WTC11 (cell line): ENCODE data around the gene CAMKMT. TPM values are rescaled to one million over a fixed set of nuclear protein-coding genes. Genes with fewer than 3 reads are reported as not detected.

ENCODE experiments used
- ATAC-seq: fragments of 200-7000 bp; cut with Tn5 transposase; 2 replicates; pipeline ENCODE4 v1.10.0; 2021; ENCODE audit warnings: mild to moderate bottlenecking, moderate library complexity
- CTCF ChIA-PET: fragments of 300-600 bp; sonication (Branson Sonifier 250); formaldehyde crosslinking; loops from one replicate; lab custom pipeline; 2021; ENCODE audit warnings: antibody characterized with exemption; lab: Charles Lee
- POLR2A ChIA-PET: fragments of 350-600 bp; sonication (Branson Sonifier 250); formaldehyde crosslinking; loops from one replicate; lab custom pipeline; 2021; ENCODE audit warnings: antibody characterized with exemption; lab: Charles Lee
- DNase-seq: peaks from one replicate; pipeline ENCODE4 v3.0.0; 2021; ENCODE audit warnings: low spot score
- H3K27ac Mint-ChIP-seq: 2 replicates; pipeline ENCODE4 v1.8.0; 2021; ENCODE audit warnings: mixed read lengths
- H3K27me3 Mint-ChIP-seq: 2 replicates; pipeline ENCODE4 v1.8.0; 2021; ENCODE audit warnings: low read depth, mild to moderate bottlenecking, moderate library complexity, mixed read lengths
- H3K36me3 Mint-ChIP-seq: 2 replicates; pipeline ENCODE4 v1.8.0; 2021; ENCODE audit warnings: mixed read lengths
- H3K4me1 Mint-ChIP-seq: 2 replicates; pipeline ENCODE4 v1.8.0; 2022; ENCODE audit warnings: mixed read lengths
- H3K4me3 Mint-ChIP-seq: 2 replicates; pipeline ENCODE4 v1.8.0; 2021; ENCODE audit warnings: mild to moderate bottlenecking, moderate library complexity, mixed read lengths
- H3K9me3 Mint-ChIP-seq: 2 replicates; pipeline ENCODE4 v1.8.0; 2021; ENCODE audit warnings: mixed read lengths
- CBFB ChIP-seq: sonication (generic); formaldehyde crosslinking; IDR thresholded peaks from 2 replicates; pipeline ENCODE4 v1.8.1; 2022; ENCODE audit warnings: mild to moderate bottlenecking, low read depth, missing genetic modification reagents
- ETV6 ChIP-seq: sonication (generic); formaldehyde crosslinking; IDR thresholded peaks from 2 replicates; pipeline ENCODE4 v1.8.1; 2022; ENCODE audit warnings: mild to moderate bottlenecking, missing genetic modification reagents
- FOXK1 ChIP-seq: sonication (generic); formaldehyde crosslinking; IDR thresholded peaks from 2 replicates; pipeline ENCODE4 v1.8.0; 2022; ENCODE audit warnings: mild to moderate bottlenecking, moderate library complexity, missing genetic modification reagents
- FOXP4 ChIP-seq: sonication (generic); formaldehyde crosslinking; IDR thresholded peaks from 2 replicates; pipeline ENCODE4 v1.8.0; 2022; ENCODE audit warnings: mild to moderate bottlenecking, missing genetic modification reagents
- HMGXB4 ChIP-seq: sonication (generic); formaldehyde crosslinking; IDR thresholded peaks from 2 replicates; pipeline ENCODE4 v1.8.1; 2023; ENCODE audit warnings: mild to moderate bottlenecking, moderate library complexity, missing genetic modification reagents
- JUN ChIP-seq: sonication (generic); formaldehyde crosslinking; IDR thresholded peaks from 2 replicates; pipeline ENCODE4 v1.8.0; 2023; ENCODE audit warnings: mild to moderate bottlenecking, missing genetic modification reagents
- MAX ChIP-seq: sonication (generic); formaldehyde crosslinking; IDR thresholded peaks from 2 replicates; pipeline ENCODE4 v1.8.0; 2022; ENCODE audit warnings: mild to moderate bottlenecking, missing genetic modification reagents
- MYBL2 ChIP-seq: sonication (generic); formaldehyde crosslinking; IDR thresholded peaks from 2 replicates; pipeline ENCODE4 v1.8.1; 2023; ENCODE audit warnings: mild to moderate bottlenecking, moderate library complexity, missing genetic modification reagents
- NR2C2 ChIP-seq: sonication (generic); formaldehyde crosslinking; IDR thresholded peaks from 2 replicates; pipeline ENCODE4 v1.8.0; 2022; ENCODE audit warnings: mild to moderate bottlenecking, missing genetic modification reagents
- NR3C1 ChIP-seq: sonication (generic); formaldehyde crosslinking; conservative IDR thresholded peaks from 2 replicates; pipeline ENCODE4 v1.8.1; 2023; ENCODE audit warnings: low read depth, mild to moderate bottlenecking, missing genetic modification reagents
- SOX15 ChIP-seq: fragments of 250-450 bp; sonication (Bioruptor Pico); IDR thresholded peaks from 2 replicates; pipeline ENCODE4 v1.9.0; 2021; ENCODE audit warnings: mild to moderate bottlenecking
- TEAD1 ChIP-seq: sonication (generic); formaldehyde crosslinking; IDR thresholded peaks from 2 replicates; pipeline ENCODE4 v1.8.0; 2022; ENCODE audit warnings: mild to moderate bottlenecking, missing genetic modification reagents
- TEAD4 ChIP-seq: sonication (generic); formaldehyde crosslinking; IDR thresholded peaks from 2 replicates; pipeline ENCODE4 v1.8.0; 2022; ENCODE audit warnings: mild to moderate bottlenecking, missing genetic modification reagents
- ZBTB43 ChIP-seq: sonication (generic); formaldehyde crosslinking; IDR thresholded peaks from 2 replicates; pipeline ENCODE4 v1.8.1; 2023; ENCODE audit warnings: mild to moderate bottlenecking, missing genetic modification reagents
- ZMAT4 ChIP-seq: fragments of 250-450 bp; sonication (Bioruptor Pico); IDR thresholded peaks from 2 replicates; pipeline ENCODE4 v1.9.0; 2021; ENCODE audit warnings: mild to moderate bottlenecking
- ZNF138 ChIP-seq: sonication (generic); formaldehyde crosslinking; conservative IDR thresholded peaks from 2 replicates; pipeline ENCODE4 v1.8.1; 2022; ENCODE audit warnings: mild to moderate bottlenecking, moderate library complexity, missing genetic modification reagents
- ZNF263 ChIP-seq: sonication (generic); formaldehyde crosslinking; IDR thresholded peaks from 2 replicates; pipeline ENCODE4 v1.8.1; 2022; ENCODE audit warnings: low read depth, mild to moderate bottlenecking, moderate library complexity, missing genetic modification reagents
- ZNF317 ChIP-seq: sonication (generic); formaldehyde crosslinking; IDR thresholded peaks from 2 replicates; pipeline ENCODE4 v1.8.1; 2023; ENCODE audit warnings: low read depth, mild to moderate bottlenecking, moderate library complexity, missing genetic modification reagents, borderline replicate concordance
- ZNF423 ChIP-seq: fragments of 250-450 bp; sonication (Bioruptor Pico); IDR thresholded peaks from 2 replicates; pipeline ENCODE4 v2.1.2; 2022; ENCODE audit warnings: mild to moderate bottlenecking, moderate library complexity
- ZNF425 ChIP-seq: fragments of 250-450 bp; sonication (Bioruptor Pico); conservative IDR thresholded peaks from 2 replicates; pipeline ENCODE4 v1.9.0; 2021; ENCODE audit warnings: mild to moderate bottlenecking
- total RNA-seq: library from RNA; stranded (reverse); gene quantifications from 3 replicates; pipeline ENCODE4 v1.2.3, GENCODE V29; 2021

CAMKMT gene
- total RNA-seq, 1 experiment from 2014 or later: 20.6 TPM

GRCh38 chr2:44778671-44779476, 417.1 kb downstream of the CAMKMT start:
- peaks cover 22% of the 10 kb centered on the region for H3K27me3 Mint-ChIP-seq
- H3K36me3 Mint-ChIP-seq: peaks cover 22% of the 10 kb centered on the region
- H3K9me3 Mint-ChIP-seq: peaks cover 27% of the 10 kb centered on the region
- H3K27ac Mint-ChIP-seq: peak overlapping the region; percentile 92
- POLR2A ChIA-PET: interaction anchor here (0.6 to 2.7 kb wide), 5 partner anchors 12 to 165 kb away, joined by 3 to 10 read pairs (median 3); no protein-coding TSS in a partner anchor
- TF ChIP-seq ETV6 (CRISPR knock-in tag) (peak; percentile 43; the same call in 1 of the 2 replicates), FOXK1 (CRISPR knock-in tag) (0 out of 2 replicates have a peak, but pooled peaks have one; percentile 27), ZNF138 (CRISPR knock-in tag) (no peak), ZNF423 (peak; percentile 95), MAX (CRISPR knock-in tag) (peak; percentile 31; the same call in 1 of the 2 replicates)
- peaks cover 57% of the 10 kb centered on the region for H3K4me1 Mint-ChIP-seq
- CTCF ChIA-PET: interaction anchor here (0.5 to 1.7 kb wide), 13 partner anchors 9 to 386 kb away, joined by 3 to 8 read pairs (median 4); no protein-coding TSS in a partner anchor
- H3K4me3 Mint-ChIP-seq: peak overlapping the region; percentile 66
- DNase-seq (peak; percentile 64), ATAC-seq (peak; percentile 72)

GRCh38 chr2:44779793-44780192, 418.0 kb downstream of the CAMKMT start:
- TF ChIP-seq ZNF317 (no peak), ZMAT4 (CRISPR knock-in tag) (no peak), HMGXB4 (CRISPR knock-in tag) (no peak), CBFB (CRISPR knock-in tag) (no peak), ZNF263 (CRISPR knock-in tag) (no peak), MYBL2 (CRISPR knock-in tag) (no peak), JUN (CRISPR knock-in tag) (no peak), TEAD4 (CRISPR knock-in tag) (no peak), NR2C2 (CRISPR knock-in tag) (no peak), TEAD1 (CRISPR knock-in tag) (no peak), NR3C1 (CRISPR knock-in tag) (no peak)
- Mint-ChIP-seq H3K4me1 (peaks cover 49% of the 10 kb centered on the region), H3K9me3 (peaks cover 27% of the 10 kb centered on the region), H3K27ac (no peak overlapping the region), H3K36me3 (peaks cover 22% of the 10 kb centered on the region), H3K27me3 (peaks cover 22% of the 10 kb centered on the region), H3K4me3 (peak overlapping the region; percentile 66; the same call in 1 of the 2 replicates)
- ChIA-PET CTCF (interaction anchor here (1.0 to 1.5 kb wide), 10 partner anchors 10 to 387 kb away, joined by 3 to 8 read pairs (median 4); no protein-coding TSS in a partner anchor), POLR2A (interaction anchor here (1.0 to 2.7 kb wide), 3 partner anchors 11 to 55 kb away, joined by 3 to 10 read pairs (median 5); no protein-coding TSS in a partner anchor)
- ATAC-seq: no peak
- no peak for DNase-seq

- DNase-seq: no peak
- ChIA-PET CTCF (no interaction called here), POLR2A (interaction anchor here (1.4 kb wide), 1 partner anchor 20 kb away, joined by 5 read pairs; no protein-coding TSS in a partner anchor)
- Mint-ChIP-seq H3K27ac (no peak overlapping the region), H3K36me3 (peaks cover 22% of the 10 kb centered on the region), H3K4me1 (peaks cover 43% of the 10 kb centered on the region), H3K27me3 (peaks cover 22% of the 10 kb centered on the region), H3K9me3 (peaks cover 27% of the 10 kb centered on the region), H3K4me3 (no peak overlapping the region)
- no peak for ATAC-seq
- no peak for TF ChIP-seq ZNF425
- no peak for TF ChIP-seq ZBTB43 (CRISPR knock-in tag)
- no peak for TF ChIP-seq FOXP4
- TF ChIP-seq SOX15 (CRISPR knock-in tag): no peak
Observed at GRCh38 chr2:44780406-44780805, 418.7 kb downstream of the CAMKMT start.
